Stromal cell of bone marrow (primary cell): ENCODE data around the gene NIPAL4.

Source experiments
- DNase-seq: peaks from one replicate; pipeline ENCODE4 v3.0.0-alpha.2; 2012; ENCODE audit warnings: low read depth

Gene NIPAL4

GRCh38 chr5:157516626-157517325 is 56.8 kb downstream of the NIPAL4 start:
- peak; percentile 83 for DNase-seq

- DNase-seq, result no peak
Observed at GRCh38 chr5:157518963-157519362, 59.0 kb downstream of the NIPAL4 start.

GRCh38 chr5:157519579-157520253 is 59.7 kb downstream of the NIPAL4 start:
- no peak for DNase-seq

- no peak for DNase-seq
Observed at GRCh38 chr5:157520911-157521703, 61.1 kb downstream of the NIPAL4 start.

- no peak for DNase-seq
Observed at GRCh38 chr5:157521704-157522029, 61.7 kb downstream of the NIPAL4 start.

- DNase-seq, result no peak
Observed at GRCh38 chr5:157523976-157524375, 64.0 kb downstream of the NIPAL4 start.
